ENCODE measurements around the gene KDELR1. TPM values are rescaled to one million over a fixed set of nuclear protein-coding genes. Genes with fewer than 3 reads are reported as not detected.
"Not testable (repeated sequence)": the region's sequence is repeated elsewhere in the genome, so short reads cannot be mapped to it uniquely, and the experiment has no call there.

KDELR1 gene
- total RNA-seq, 2 experiments from 2014 or later: 70.3 to 71.3 TPM

DNA sequence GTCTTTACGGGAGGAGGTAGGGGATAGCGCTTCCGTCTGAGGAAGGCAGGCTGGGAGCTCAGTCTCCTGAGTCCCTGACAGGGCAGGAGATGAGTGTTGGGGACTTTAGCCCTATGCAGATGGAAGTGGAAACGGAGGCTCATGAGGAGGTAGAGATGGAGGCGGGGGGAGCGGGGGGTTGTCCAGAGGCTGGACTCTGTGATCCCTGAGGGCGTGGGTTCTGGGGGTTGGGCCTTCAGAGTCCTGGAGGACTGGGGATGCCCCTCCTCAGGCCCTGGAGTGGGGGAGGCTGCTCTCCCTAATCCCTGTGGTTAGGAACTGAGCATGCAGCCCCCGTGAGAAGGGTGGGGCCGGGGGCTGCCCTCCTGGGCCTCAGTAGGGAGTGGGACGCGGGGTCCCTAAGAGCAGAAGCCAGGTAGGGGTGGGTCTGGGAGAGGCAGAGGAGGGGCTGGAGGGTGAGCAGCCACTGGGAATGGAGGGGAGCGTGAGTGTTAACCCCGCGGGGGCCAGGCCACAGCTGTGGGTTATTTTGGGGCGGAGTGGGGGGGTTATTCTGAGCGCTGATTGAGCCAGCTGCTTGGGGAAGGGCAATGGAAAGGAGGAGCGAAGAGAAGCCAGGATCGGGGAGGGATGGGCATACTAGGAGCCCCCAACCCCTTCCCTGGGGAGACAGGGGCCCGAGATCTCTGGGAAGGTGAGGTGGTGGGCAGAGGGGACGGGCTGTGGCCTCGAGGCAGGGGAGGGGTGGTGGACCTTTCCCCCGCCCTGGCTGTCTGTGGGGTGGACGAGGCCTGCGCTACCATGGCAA lies 4.9 kb upstream of the KDELR1 start:
- H3K9me3 Mint-ChIP-seq (ENCODE audit: insufficient read depth): no peaks in the 10 kb centered on the region
- peaks cover 44% of the 10 kb centered on the region for H3K4me1 Mint-ChIP-seq (ENCODE audit: low read depth)
- peaks cover 56% of the 10 kb centered on the region for H3K27me3 Mint-ChIP-seq (ENCODE audit: low read depth)
- DNase-seq (no peak), ATAC-seq (no peak)
- ChIA-PET POLR2A (interaction anchor here (0.6 kb wide), 1 partner anchor 1035 kb away, joined by 3 read pairs; no protein-coding TSS in a partner anchor), CTCF (no interaction called here)
- no peak overlapping the region for H3K4me3 Mint-ChIP-seq
- no peaks in the 10 kb centered on the region for H3K36me3 Mint-ChIP-seq (ENCODE audit: low read depth)
- H3K27ac Mint-ChIP-seq: no peak overlapping the region

DNA sequence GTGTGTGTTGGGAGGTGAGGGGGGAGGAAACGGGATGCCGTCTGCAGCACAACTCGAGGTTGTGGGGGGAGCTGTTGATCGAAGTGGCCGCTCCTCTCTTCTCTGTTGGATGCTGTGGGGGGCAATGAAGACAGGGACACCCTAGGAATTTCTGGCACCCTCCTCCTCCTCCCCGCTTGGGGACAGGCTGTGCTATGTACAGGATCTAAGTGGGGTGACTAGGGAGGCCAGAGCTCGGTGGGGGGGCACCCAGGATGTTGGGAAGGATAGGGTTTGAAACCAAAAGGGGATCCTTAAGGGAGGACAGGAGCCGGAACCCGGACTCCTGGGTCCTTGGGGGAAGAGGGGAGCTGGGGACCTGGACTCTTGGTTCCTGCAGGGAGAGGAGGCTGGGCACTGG lies 4.1 kb upstream of the KDELR1 start:
- H3K4me1 Mint-ChIP-seq (ENCODE audit: low read depth): peaks cover 43% of the 10 kb centered on the region
- no peak overlapping the region for H3K27ac Mint-ChIP-seq
- no peaks in the 10 kb centered on the region for H3K9me3 Mint-ChIP-seq (ENCODE audit: insufficient read depth)
- ChIA-PET CTCF (interaction anchor here (1.0 kb wide), 1 partner anchor 81 kb away, joined by 3 read pairs; no protein-coding TSS in a partner anchor), POLR2A (interaction anchor here (0.6 kb wide), 3 partner anchors 11 to 1034 kb away, joined by 3 to 6 read pairs (median 3); no protein-coding TSS in a partner anchor)
- H3K27me3 Mint-ChIP-seq (ENCODE audit: low read depth): peaks cover 56% of the 10 kb centered on the region
- ATAC-seq (no peak), DNase-seq (no peak)
- H3K36me3 Mint-ChIP-seq (ENCODE audit: low read depth): no peaks in the 10 kb centered on the region
- H3K4me3 Mint-ChIP-seq: no peak overlapping the region

DNA sequence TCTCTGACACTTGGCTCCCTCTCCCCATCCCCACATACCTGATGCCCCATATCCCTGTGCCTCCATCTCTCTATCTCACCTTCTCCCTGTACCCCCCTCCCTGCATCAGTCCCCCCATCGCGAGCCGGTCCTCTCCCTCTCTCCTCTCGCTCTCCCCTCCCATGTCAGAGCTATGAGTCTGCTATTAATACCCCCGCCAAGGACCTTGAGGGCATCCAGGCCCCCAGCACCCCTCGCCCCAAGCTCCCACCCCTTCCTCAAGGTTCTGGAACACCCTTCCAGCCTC lies 3.8 kb upstream of the KDELR1 start:
- no peaks in the 10 kb centered on the region for H3K9me3 Mint-ChIP-seq (ENCODE audit: insufficient read depth)
- H3K27me3 Mint-ChIP-seq (ENCODE audit: low read depth): peaks cover 56% of the 10 kb centered on the region
- no peaks in the 10 kb centered on the region for H3K36me3 Mint-ChIP-seq (ENCODE audit: low read depth)
- ChIA-PET CTCF (interaction anchor here (1.0 kb wide), 1 partner anchor 81 kb away, joined by 3 read pairs; no protein-coding TSS in a partner anchor), POLR2A (interaction anchor here (0.6 kb wide), 2 partner anchors 11 to 183 kb away, joined by 3 to 6 read pairs; no protein-coding TSS in a partner anchor)
- no peak overlapping the region for H3K4me3 Mint-ChIP-seq
- no peak for ATAC-seq
- no peak overlapping the region for H3K27ac Mint-ChIP-seq
- DNase-seq: no peak
- H3K4me1 Mint-ChIP-seq (ENCODE audit: low read depth): peaks cover 42% of the 10 kb centered on the region

DNA sequence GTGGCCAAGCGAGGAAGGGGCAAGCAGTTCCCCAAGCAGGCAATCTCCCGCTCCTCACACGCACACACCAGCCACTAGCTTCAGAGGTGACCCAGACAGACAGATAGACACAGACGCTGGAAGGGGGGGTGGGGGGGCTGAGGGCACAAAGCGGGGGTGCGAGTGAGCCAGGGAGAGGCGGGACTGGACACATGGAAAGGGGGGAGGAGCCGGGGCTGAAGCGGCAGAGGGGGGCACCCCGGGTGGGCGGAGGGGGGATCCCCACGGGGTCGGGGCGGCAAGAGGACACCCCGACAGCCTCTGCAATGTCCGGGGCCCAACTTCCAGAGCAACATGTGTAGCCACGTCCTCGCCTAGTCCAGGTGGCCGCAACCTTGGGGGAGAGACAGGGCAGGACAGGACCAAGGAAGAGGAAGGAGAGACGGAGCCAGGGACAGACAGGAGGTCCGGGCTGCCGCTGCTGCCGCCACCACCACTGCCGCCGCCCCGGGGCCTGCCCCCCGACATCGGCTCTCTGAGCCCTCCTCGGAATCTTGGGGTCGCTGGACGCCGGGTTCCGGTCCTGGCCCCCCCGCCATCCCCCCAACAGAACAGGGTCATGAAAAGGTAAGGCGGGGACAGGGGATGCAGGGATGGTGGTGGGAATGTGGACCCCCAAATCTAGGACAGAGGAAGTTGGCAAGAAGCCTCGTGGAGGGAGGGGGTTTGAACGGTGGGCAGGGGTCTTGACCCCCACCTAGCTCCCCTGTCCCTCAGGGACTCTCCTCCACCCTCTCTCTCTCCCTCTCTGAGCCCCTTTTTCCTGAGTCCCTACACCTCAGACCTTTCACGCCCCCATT lies 3.2 kb upstream of the KDELR1 start:
- H3K36me3 Mint-ChIP-seq (ENCODE audit: low read depth): no peaks in the 10 kb centered on the region
- ChIA-PET CTCF (interaction anchor here (1.0 kb wide), 1 partner anchor 80 kb away, joined by 3 read pairs; no protein-coding TSS in a partner anchor), POLR2A (no interaction called here)
- H3K4me1 Mint-ChIP-seq (ENCODE audit: low read depth): peaks cover 38% of the 10 kb centered on the region
- no peak overlapping the region for H3K27ac Mint-ChIP-seq
- ATAC-seq (no peak), DNase-seq (no peak)
- no peaks in the 10 kb centered on the region for H3K9me3 Mint-ChIP-seq (ENCODE audit: insufficient read depth)
- H3K27me3 Mint-ChIP-seq (ENCODE audit: low read depth): peaks cover 55% of the 10 kb centered on the region
- H3K4me3 Mint-ChIP-seq: no peak overlapping the region

DNA sequence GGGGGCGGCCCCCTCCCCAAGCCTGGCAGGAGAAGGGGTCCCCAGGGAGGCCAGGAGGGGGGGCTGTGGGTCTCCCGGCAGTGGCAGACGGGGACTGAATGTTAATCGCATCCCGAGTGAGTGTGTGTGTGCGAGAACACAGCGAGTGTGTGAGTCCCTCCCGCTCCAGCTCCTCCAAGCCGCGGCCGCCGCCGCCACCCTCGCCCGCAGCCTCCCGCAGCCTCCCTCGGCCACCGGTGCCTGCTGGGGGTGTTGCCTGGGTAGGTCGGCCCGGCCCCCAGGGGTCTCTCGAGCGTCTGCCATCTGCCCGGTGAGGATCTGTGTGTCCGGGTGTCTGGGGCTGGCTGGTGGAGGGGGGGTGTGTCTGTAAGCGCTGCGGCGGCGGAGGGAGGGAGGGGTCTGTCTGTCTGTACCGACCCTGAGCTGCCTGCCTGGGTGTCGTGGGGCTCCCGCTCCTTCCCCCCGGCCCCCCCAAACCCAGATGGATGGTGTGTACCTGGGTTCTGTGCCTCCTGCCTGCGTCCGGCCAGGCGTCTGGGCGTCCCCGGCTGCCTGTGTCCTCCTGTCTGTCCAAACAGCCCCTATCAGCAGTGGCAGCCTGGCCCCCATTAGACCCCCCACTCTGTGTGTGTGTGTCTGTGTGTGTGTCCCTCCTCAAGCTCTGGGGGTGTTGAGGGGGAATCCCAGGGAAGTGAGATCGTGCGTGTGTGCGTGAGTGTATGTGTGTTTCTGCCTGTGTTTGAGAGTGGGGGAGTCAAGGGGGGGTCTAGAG lies 2.4 kb upstream of the KDELR1 start, which contains the start of gene GRIN2D:
Gene GRIN2D, plus strand, starts transcription at position 110 of the 772 bp plus-strand sequence. CDS start 4,725 bp downstream, outside the sequence.
- H3K27ac Mint-ChIP-seq: no peak within 1 kb of the TSS
- peaks cover 35% of the 10 kb centered on the region for H3K4me1 Mint-ChIP-seq (ENCODE audit: low read depth)
- peak within 1 kb of the TSS; percentile 13 for H3K4me3 Mint-ChIP-seq
- POLR2A ChIA-PET: no interaction called here
- H3K36me3 Mint-ChIP-seq (ENCODE audit: low read depth): no peaks in the 10 kb centered on the region
- H3K9me3 Mint-ChIP-seq (ENCODE audit: insufficient read depth): no peaks in the 10 kb centered on the region
- H3K27me3 Mint-ChIP-seq (ENCODE audit: low read depth): peaks cover 54% of the 10 kb centered on the region
- DNase-seq (no peak), ATAC-seq (no peak)
- CTCF ChIA-PET: interaction anchor here (1.0 to 1.1 kb wide), 2 partner anchors 72 to 80 kb away, joined by 3 to 4 read pairs; a partner anchor contains a TSS

DNA sequence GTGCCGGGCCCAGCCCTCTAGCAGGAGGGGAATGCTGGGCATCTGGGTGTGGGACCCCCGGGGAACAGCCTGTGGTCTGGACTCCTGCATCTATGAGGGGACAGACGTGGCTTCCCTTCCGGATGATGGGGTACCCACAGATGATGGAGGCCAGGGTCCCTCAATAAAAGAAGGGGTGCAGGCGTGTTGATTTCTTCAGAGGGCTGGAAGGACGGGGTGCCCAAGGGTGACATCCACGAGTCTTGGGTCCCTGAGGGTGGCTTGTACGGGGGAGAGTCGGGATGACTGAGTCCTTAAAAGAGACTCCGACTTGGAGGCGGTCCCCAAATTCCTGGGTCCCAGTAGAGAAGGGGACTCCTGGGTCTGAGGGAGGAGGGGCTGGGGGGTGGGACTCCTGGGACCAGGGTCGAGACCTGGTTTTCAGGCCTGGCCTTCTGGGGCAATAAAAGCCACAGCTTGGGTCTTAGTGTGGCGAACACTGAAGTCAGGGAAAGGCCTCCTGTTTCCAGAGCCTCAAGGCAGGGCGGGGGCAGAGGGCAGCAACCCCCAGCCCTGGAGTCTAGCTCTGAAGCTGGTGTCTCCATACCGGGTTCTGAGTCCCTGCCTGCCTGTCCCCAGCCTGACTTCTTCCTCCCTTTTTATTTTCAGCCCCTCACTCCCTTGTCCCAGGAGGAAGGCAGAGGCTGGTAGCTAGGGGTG lies 1.7 kb upstream of the KDELR1 start:
- Mint-ChIP-seq H3K27me3 (ENCODE audit: low read depth) (peaks cover 52% of the 10 kb centered on the region), H3K36me3 (ENCODE audit: low read depth) (peaks cover 6% of the 10 kb centered on the region), H3K4me3 (no peak overlapping the region), H3K27ac (no peak overlapping the region), H3K9me3 (ENCODE audit: insufficient read depth) (no peaks in the 10 kb centered on the region), H3K4me1 (ENCODE audit: low read depth) (peaks cover 39% of the 10 kb centered on the region)
- no peak for DNase-seq
- no peak for ATAC-seq
- ChIA-PET POLR2A (no interaction called here), CTCF (interaction anchor here (1.0 to 1.1 kb wide), 2 partner anchors 72 to 79 kb away, joined by 3 to 4 read pairs; a partner anchor contains a TSS)

DNA sequence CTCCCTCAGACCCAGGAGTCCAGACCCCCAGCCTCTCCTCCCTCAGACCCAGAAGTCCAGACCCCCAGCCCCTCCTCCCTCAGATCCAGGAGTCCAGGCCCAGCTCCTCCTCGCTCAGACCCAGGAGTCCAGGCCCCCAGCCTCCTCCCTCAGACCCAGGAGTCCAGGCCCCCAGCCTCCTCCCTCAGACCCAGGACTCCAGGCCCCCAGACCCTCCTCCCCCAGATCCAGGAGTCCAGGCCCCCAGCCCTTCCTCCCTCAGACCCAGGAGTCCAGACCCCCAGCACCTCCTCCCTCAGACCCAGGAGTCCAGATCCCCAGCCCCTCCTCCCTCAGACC lies 624 bp upstream of the KDELR1 start:
- not testable (repeated sequence) for ATAC-seq; DNase-seq; H3K27ac Mint-ChIP-seq; H3K9me3 Mint-ChIP-seq (ENCODE audit: insufficient read depth)
- ChIA-PET POLR2A (interaction anchor here (0.6 to 2.0 kb wide), 7 partner anchors 10 to 128 kb away, joined by 3 to 15 read pairs (median 3); partner anchors contain the start of genes SYNGR4 and TMEM143), CTCF (interaction anchor here (0.7 to 2.4 kb wide), 30 partner anchors 9 to 261 kb away, joined by 3 to 43 read pairs (median 4); partner anchors contain the start of genes EMP3, SYNGR4, TMEM143 and ZNF114)
- peaks cover 14% of the 10 kb centered on the region for H3K36me3 Mint-ChIP-seq (ENCODE audit: low read depth)
- peaks cover 42% of the 10 kb centered on the region for H3K27me3 Mint-ChIP-seq (ENCODE audit: low read depth)
- peaks cover 30% of the 10 kb centered on the region for H3K4me1 Mint-ChIP-seq (ENCODE audit: low read depth)
- H3K4me3 Mint-ChIP-seq: peak overlapping the region; percentile 95

DNA sequence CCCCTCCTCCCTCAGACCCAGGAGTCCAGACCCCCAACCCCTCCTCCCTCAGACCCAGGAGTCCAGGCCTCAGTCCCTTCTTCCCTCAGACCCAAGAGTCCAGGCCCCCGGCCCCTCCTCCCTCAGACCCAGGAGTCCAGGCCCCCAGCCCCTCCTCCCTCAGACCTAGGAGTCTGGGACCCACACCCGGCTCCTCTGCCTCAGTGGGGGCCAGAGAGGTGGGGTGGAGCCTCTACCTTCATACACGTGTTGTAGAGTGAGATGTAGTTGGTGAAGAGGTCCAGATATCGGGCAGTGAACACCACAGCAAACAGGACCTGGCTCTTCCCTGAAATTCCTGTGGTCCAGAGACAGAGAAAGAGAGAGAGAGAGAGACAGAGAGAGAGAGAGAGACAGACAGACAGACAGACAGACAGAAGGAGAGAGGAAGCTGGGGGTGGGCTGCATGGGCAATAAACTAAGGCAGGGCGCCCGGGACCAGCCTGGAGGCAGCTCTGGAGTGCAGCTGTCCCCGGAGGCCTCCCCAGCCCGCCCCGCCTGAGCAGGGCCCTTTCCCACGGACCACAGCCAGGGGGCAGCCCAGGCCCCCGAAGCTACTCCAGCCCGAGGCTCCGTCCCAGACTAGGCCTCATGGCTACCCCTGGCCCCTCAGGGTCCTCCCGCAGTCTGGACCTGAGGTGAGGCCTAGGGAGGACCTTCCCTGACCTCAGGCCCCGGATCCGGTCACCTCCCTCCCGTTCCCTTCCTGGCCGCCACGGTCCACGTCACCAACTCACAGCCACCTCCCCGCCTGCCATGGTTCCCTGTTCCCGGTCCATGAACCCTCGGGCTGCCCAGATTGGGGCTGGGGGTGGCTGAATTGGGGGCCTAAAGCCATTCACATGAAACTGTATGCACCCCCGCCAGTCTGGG lies 907 bp downstream of the KDELR1 start:
- H3K27me3 Mint-ChIP-seq (ENCODE audit: low read depth): peaks cover 30% of the 10 kb centered on the region
- CTCF ChIA-PET: interaction anchor here (0.7 to 2.4 kb wide), 28 partner anchors 7 to 646 kb away, joined by 3 to 43 read pairs (median 5); partner anchors contain the start of genes SYNGR4, TMEM143 and ZNF114
- H3K27ac Mint-ChIP-seq: peak overlapping the region; percentile 93
- peak; percentile 76 for DNase-seq
- peak overlapping the region; percentile 95 for H3K4me3 Mint-ChIP-seq
- ATAC-seq: peak; percentile 79
- peaks cover 25% of the 10 kb centered on the region for H3K4me1 Mint-ChIP-seq (ENCODE audit: low read depth)
- peaks cover 20% of the 10 kb centered on the region for H3K36me3 Mint-ChIP-seq (ENCODE audit: low read depth)
- POLR2A ChIA-PET: interaction anchor here (1.0 to 2.0 kb wide), 5 partner anchors 12 to 80 kb away, joined by 3 to 15 read pairs (median 3); partner anchors contain the start of genes SYNGR4 and TMEM143
- no peaks in the 10 kb centered on the region for H3K9me3 Mint-ChIP-seq (ENCODE audit: insufficient read depth)

DNA sequence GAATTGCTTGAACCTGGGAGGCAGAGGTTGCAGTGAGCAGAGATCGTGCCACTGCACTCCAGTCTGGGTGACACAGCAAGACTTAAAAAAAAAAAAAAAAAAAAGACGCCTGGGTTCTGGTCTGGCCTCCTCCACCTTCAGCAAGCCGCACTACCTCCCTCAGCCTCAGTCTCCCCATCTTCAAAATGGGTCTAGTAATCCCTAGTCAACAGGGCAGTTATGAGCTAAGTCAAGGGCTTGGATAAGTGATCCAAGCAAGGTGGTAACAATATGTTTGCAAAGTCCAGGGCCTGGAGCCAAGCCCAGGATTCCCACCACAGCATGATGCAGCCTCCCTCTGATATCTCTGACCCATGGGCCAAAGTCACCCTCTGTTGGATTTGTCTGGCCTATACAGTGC lies 4.4 kb downstream of the KDELR1 start:
- H3K4me3 Mint-ChIP-seq: no peak overlapping the region
- ATAC-seq (no peak), DNase-seq (no peak)
- ChIA-PET CTCF (interaction anchor here (1.0 kb wide), 1 partner anchor 120 kb away, joined by 3 read pairs; no protein-coding TSS in a partner anchor), POLR2A (interaction anchor here (0.8 kb wide), 1 partner anchor 183 kb away, joined by 3 read pairs; no protein-coding TSS in a partner anchor)
- no peak overlapping the region for H3K27ac Mint-ChIP-seq
- H3K9me3 Mint-ChIP-seq (ENCODE audit: insufficient read depth): no peaks in the 10 kb centered on the region
- peaks cover 1% of the 10 kb centered on the region for H3K27me3 Mint-ChIP-seq (ENCODE audit: low read depth)
- H3K36me3 Mint-ChIP-seq (ENCODE audit: low read depth): peaks cover 43% of the 10 kb centered on the region
- H3K4me1 Mint-ChIP-seq (ENCODE audit: low read depth): peaks cover 16% of the 10 kb centered on the region
